GM18519 (cell line): ENCODE data around the gene RTEL1.

Experiments
- ATAC-seq: cut with Tn5 transposase; IDR thresholded peaks from one replicate; pipeline ENCODE4 v1.9.1; 2021; ENCODE audit warnings: mild to moderate bottlenecking, moderate library complexity; ENCODE audit not compliant: unreplicated experiment, low FRiP score

RTEL1 gene

DNA sequence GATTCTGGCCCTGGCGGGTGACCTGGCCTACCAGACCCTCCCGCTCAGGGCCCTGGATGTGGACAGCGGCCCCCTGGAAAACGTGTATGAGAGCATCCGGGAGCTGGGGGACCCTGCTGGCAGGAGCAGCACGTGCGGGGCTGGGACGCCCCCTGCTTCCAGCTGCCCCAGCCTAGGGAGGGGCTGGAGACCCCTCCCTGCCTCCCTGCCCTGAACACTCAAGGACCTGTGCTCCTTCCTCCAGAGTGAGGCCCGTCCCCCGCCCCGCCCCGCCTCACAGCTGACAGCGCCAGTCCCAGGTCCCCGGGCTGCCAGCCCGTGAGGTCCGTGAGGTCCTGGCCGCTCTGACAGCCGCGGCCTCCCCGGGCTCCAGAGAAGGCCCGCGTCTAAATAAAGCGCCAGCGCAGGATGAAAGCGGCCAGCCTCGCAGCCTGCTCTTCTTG, 80.6 kb downstream of the RTEL1 start:
- ATAC-seq, result no peak

DNA sequence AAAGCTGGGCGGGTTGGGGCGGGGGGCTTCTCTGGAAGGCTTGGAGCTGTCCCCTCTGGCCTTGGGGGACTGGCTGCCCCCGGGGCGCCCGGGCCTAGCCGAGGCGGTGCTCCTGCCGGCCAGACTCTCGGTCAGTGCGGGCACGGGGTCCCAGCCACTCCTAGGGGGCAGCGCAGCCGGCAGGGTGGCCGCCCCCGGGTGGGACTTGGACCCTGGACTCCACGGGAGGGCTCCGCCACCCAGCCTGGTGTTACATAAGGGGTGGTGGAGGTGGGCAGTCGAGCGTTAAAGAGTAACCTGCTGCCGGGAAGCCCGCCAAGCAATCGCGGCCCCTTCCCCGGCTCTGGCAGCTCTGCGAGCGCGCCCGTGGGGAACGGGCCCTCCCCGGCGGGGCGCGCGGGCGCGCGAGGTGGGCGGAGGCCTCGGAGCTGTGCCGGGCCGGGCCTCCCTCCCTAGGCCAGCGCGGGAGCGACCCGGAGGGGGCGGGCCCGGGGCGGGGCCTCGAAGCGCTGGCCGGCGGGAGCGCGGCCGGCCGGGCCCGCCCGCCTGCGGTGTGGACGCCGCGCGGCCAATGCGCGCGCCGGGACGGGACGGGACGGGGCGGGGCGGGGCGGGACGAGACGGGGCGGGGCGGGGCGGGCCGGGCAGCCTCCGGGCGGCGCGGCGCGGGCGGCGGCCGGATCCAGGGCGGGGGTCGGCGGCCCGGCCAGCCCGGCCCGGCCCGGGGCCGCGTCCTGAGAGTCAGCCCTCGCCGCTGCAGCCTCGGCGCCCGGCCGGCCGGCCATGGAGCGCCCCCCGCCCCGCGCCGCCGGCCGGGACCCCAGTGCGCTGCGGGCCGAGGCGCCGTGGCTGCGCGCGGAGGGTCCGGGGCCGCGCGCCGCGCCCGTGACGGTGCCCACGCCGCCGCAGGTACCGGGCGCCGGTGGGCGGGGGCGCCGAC, 81.3 kb downstream of the RTEL1 start, which contains the start of gene SLC2A4RG:
Gene SLC2A4RG, plus strand, starts transcription at position 647 of the 940 bp plus-strand sequence. Its CDS starts 137 bp downstream, at position 784.
- ATAC-seq, result no peak

DNA sequence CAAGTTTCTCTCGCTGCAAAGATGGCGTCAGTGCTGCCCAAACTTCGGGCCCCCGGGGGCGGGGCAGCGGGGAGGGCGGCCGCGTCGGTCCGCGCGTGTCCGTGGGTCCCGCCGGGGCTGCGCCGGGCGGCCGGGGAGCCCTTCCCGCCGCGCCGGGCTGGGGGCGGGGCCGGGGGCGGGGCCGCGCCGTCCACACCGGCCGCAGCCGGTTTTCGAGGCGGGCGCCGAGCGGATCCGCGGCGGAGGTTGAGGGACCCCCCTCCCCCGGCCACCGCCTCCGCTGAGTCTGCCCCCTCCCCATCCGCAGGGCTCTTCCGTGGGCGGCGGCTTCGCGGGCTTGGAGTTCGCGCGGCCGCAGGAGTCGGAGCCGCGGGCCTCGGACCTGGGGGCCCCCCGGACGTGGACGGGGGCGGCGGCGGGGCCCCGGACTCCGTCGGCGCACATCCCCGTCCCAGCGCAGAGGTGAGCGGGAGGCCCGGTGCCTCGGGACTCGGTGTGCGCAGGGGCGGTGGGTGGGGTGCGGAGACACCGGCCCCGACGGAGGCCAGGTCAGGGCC, 82.0 kb downstream of the RTEL1 start:
- ATAC-seq, result no peak

DNA sequence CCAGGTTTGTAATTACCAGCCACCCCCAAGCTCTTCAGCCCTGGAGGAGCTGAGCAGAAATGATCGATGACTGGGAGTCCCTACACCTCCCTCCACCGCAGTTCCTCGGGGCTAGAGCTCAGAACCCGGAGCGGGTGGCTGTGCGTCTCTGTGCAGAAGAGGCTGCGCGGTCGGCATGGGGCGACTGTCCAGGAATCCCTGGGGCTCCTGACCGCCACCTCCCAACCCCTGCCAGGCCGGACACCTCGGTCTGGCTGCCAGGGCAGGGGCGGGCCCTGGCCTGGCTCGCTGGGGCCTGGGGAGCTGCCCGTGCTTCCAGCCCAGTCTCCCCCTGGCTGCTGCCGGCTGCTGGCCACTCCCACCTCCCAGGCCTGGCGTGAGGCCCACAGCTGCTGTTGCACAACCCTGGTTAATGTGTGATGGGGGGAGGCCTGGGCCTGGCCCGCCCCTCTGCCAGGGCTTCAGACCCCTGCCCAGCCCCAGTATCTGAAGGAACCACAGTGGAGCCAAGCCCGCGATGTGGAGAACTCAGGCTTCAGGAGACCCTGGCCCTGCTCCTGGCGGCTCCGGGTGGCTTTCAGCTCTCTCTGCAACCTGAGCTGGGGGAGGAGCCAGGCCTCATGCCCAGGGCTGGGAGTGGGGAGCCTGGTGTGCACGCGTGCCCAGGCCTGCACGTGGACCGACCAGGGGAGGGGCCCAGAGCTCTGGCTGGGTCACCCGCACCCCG, 82.7 kb downstream of the RTEL1 start:
- no peak for ATAC-seq

DNA sequence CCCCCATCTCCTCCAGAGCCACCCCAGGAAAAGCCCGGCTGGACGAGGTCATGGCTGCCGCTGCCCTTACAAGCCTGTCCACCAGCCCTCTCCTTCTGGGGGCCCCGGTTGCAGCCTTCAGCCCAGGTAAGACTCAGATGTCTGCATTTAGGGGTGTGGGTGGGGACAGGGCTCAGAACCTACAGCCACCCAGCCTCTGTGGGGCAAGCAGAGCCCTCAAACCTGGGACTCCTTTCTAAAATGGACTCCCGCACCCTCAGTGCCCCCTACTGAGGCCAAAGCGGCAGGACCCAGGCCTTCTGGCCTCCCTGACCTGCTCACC, 83.2 kb downstream of the RTEL1 start:
- ATAC-seq, result no peak

DNA sequence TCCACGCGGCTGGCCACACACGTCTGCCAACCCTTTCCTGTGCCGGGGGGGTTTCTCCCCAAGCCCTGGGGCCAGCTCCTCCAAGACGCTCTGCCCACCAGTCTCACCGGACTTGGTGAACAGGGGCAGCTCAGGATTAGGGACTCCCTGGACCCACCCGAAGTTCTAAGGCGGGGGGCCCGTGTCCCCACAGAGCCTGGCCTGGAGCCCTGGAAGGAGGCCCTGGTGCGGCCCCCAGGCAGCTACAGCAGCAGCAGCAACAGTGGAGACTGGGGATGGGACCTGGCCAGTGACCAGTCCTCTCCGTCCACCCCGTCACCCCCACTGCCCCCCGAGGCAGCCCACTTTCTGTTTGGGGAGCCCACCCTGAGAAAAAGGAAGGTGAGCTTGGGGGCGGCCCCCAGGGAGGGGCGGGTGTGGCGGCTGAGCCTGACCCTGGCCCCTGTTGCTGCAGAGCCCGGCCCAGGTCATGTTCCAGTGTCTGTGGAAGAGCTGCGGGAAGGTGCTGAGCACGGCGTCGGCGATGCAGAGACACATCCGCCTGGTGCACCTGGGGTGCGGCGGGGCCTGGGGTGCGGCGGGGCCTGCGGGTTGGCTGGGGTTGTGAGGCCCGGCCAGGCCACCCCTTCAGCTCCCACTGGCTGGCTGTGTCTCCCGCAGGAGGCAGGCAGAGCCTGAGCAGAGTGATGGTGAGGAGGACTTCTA, 83.7 kb downstream of the RTEL1 start:
- no peak for ATAC-seq

DNA sequence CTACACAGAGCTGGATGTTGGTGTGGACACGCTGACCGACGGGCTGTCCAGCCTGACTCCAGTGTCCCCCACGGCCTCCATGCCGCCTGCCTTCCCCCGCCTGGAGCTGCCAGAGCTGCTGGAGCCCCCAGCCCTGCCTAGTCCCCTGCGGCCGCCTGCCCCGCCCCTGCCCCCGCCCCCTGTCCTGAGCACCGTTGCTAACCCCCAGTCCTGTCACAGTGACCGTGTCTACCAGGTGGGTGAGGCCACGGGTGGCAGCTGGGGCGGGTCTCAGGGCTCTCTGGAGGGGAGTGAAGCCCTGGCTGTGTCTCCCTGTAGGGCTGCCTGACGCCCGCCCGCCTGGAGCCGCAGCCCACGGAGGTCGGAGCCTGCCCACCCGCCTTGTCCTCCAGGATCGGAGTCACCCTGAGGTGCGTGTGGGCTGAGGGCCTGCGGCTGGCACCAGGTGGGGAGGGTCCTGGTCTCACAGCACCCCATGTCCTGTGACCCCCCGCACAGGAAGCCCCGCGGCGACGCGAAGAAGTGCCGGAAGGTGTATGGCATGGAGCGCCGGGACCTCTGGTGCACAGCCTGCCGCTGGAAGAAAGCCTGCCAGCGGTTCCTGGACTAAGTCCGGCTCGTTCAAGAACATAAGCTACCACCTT, 84.4 kb downstream of the RTEL1 start:
- ATAC-seq, result no peak

DNA sequence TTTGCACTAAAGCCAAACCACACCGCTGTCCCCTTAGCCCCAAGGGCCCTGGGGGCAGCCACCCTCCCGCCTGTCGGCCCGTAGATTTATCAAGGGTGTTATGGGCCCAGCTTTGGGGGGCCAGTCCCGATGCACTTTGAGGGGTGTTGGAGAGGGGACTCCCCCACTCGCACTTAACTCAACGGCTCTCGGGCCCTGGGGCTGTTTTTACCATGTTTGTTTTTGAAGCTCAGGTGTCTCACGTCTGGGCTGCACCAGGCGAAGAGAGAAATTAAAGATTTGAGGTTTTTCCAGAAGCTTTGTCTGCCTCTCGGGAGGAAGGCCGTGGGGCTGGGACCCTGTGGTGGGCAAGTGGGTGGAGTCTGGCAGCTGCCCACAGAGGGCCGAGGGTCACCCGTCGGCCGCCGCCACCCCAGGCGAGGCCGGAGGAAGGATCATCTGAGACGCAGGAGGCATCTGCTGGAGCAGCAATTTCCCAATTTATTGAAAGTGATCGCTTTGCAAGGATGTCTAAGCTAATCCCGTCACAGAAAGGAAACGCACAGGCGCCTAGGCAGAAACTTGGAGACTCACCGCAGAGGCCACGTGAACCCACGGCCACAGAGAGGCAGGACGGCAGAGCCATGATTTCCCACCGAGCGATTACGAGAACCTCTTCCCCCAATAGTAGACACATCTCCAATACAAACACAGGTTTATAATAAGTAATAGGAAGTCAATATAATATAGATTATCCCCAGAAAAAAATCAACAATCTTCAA, 85.3 kb downstream of the RTEL1 start:
- no peak for ATAC-seq

DNA sequence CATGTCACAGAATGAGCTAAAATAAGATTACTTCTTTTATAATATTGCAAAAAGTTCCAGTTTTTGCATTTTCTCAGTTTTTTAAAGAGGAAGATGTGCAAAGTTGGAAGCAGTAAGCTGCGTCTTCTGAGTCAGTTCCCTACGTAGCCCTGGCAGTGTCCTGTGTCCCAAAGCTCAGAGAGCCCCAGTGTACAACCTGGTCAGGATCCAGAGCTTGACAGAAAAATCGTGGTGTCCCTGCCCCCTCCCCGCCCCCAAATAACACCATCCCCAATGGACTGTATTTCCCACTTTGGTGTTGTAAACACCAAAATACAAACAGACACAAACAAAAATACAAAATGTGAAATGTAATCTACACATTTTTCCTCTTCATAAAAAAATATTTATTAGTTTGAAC, 86.0 kb downstream of the RTEL1 start:
- no peak for ATAC-seq

DNA sequence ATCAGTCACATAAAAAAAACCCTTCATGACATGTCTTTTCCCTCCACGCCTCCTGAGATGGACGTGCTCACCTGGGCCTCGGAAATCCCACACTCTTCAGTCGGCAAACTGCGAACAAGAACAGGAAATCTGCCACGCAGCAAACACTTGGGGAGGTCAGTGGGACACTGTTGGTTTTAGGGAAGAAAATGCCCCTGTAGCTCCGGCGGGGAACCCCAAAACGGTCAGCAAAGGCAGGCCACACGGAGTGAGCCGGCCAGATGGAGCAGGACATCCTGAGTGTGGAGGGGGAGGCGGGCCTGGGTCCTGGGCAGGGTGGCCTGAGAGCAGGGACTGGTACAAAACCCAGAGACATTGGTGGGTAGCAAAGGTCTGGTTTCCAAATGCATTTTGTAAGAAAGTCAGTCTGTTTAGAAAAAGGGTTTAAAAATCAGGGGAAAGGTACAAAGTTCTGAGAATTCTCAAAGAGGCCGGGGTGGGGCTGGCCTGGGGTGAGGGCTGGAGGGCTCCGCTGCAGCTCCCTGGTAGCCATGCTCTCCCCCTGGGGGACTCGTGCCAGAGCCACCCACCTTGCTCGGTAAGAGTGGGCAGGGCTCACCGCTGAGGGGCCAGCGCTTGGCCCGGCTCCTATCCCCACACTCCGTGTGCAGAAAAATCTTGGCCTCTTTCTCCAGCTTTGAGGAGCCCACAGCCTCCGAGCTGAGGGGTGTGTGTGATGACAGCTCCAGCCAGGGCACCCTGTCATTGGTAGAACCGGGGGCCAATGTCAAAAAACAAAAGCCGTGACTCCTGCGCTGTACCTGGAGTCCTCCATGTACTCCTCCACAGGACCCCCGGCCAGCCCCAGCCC, 86.7 kb downstream of the RTEL1 start:
- ATAC-seq, result no peak

DNA sequence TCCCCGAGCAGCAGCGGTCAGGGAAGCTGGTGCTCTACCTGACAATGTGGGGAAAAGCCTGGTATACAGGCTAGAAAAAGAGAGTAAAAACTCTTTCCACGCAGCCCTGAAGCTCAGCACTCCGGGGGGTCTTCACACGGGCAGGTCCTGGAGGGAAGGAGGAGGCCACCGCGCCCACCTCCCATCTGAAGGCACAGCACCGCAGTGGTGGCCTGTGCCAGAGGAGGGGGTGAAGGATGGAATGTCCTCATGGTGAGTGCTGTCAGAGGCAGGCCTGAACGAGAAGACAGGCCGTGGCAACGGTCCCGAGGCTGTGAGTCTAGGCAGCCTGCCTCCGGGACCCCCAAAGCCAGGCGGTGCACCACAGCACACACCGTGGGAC, 87.3 kb downstream of the RTEL1 start:
- no peak for ATAC-seq
